Activated CD8-positive, alpha-beta memory T cell treated with anti-CD3 and anti-CD28 coated beads for 24 hours (primary cell): ENCODE measurements around the gene FOXB1.

Source experiments
- DNase-seq: peaks from one replicate; pipeline ENCODE4 v3.0.0-alpha.2; 2020

FOXB1 gene

GRCh38 chr15:60004009-60004845 lies at the start of gene FOXB1:
Gene FOXB1 (plus strand): TSS chr15:60004311. CDS start chr15:60004964, 653 bp downstream.
- DNase-seq, result peak; percentile 62

GRCh38 chr15:59958288-59958687 lies 45.8 kb upstream of the FOXB1 start:
- no peak for DNase-seq

- no peak for DNase-seq
Measured at GRCh38 chr15:59960318-59960717, 43.8 kb upstream of the FOXB1 start.

- no peak for DNase-seq
Measured at GRCh38 chr15:59963322-59963721, 40.8 kb upstream of the FOXB1 start.

- DNase-seq, result no peak
Measured at GRCh38 chr15:59963925-59964324, 40.2 kb upstream of the FOXB1 start.

GRCh38 chr15:59965741-59966140 lies 38.4 kb upstream of the FOXB1 start:
- DNase-seq, result no peak

GRCh38 chr15:59966262-59966661 lies 37.8 kb upstream of the FOXB1 start:
- no peak for DNase-seq

- no peak for DNase-seq
Measured at GRCh38 chr15:59968314-59968713, 35.8 kb upstream of the FOXB1 start.

- no peak for DNase-seq
Measured at GRCh38 chr15:59972241-59972640, 31.9 kb upstream of the FOXB1 start.

- peak; percentile 69 for DNase-seq
Measured at GRCh38 chr15:59976480-59977271, 27.4 kb upstream of the FOXB1 start.

- no peak for DNase-seq
Measured at GRCh38 chr15:59991834-59992233, 12.3 kb upstream of the FOXB1 start.

- DNase-seq, result no peak
Measured at GRCh38 chr15:59993041-59993750, 10.9 kb upstream of the FOXB1 start.

GRCh38 chr15:59993950-59994401 lies 10.1 kb upstream of the FOXB1 start:
- no peak for DNase-seq

GRCh38 chr15:59994526-59994887 lies 9.6 kb upstream of the FOXB1 start:
- no peak for DNase-seq

GRCh38 chr15:59994888-59995557 lies 9.1 kb upstream of the FOXB1 start:
- no peak for DNase-seq

GRCh38 chr15:59995568-59996297 lies 8.4 kb upstream of the FOXB1 start:
- no peak for DNase-seq

GRCh38 chr15:59996298-59997041 lies 7.6 kb upstream of the FOXB1 start:
- DNase-seq, result no peak

GRCh38 chr15:59997070-59997701 lies 6.9 kb upstream of the FOXB1 start:
- peak; percentile 80 for DNase-seq

GRCh38 chr15:59998305-59998949 lies 5.7 kb upstream of the FOXB1 start:
- DNase-seq, result no peak

- no peak for DNase-seq
Measured at GRCh38 chr15:59998950-59999611, 5.0 kb upstream of the FOXB1 start.
